ENCODE measurements around the gene FREM3.
"Not testable (repeated sequence)": the region's sequence is repeated elsewhere in the genome, so short reads cannot be mapped to it uniquely, and the experiment has no call there.

The FREM3 gene

GRCh38 chr4:143581331-143581946 is 119.0 kb downstream of the FREM3 start:
- no peak for DNase-seq (ENCODE audit: low read depth in 2 of 2)

GRCh38 chr4:143575331-143575730 is 125.1 kb downstream of the FREM3 start:
- DNase-seq (ENCODE audit: low read depth in 2 of 2): no peak

GRCh38 chr4:143564472-143564871 is 136.0 kb downstream of the FREM3 start:
- DNase-seq (ENCODE audit: low read depth in 2 of 2): no peak

GRCh38 chr4:143559757-143560147 is 140.7 kb downstream of the FREM3 start:
- DNase-seq (ENCODE audit: low read depth in 2 of 2): peak; percentile 13 to 33

- peak; percentile 56 to 64 for DNase-seq (ENCODE audit: low read depth in 2 of 2)
Measured at GRCh38 chr4:143558823-143559756, 141.4 kb downstream of the FREM3 start.

- DNase-seq (ENCODE audit: low read depth in 2 of 2): no peak
Measured at GRCh38 chr4:143558286-143558685, 142.2 kb downstream of the FREM3 start.

- no peak for DNase-seq (ENCODE audit: low read depth in 2 of 2)
Measured at GRCh38 chr4:143555676-143556075, 144.8 kb downstream of the FREM3 start.

- no peak for DNase-seq (ENCODE audit: low read depth in 2 of 2)
Measured at GRCh38 chr4:143554728-143555597, 145.5 kb downstream of the FREM3 start.

GRCh38 chr4:143549928-143550327 is 150.5 kb downstream of the FREM3 start:
- no peak for DNase-seq (ENCODE audit: low read depth in 2 of 2)

- no peak for DNase-seq (ENCODE audit: low read depth in 2 of 2)
Measured at GRCh38 chr4:143539670-143540023, 160.8 kb downstream of the FREM3 start.

- DNase-seq (ENCODE audit: low read depth in 2 of 2): no peak
Measured at GRCh38 chr4:143538979-143539669, 161.4 kb downstream of the FREM3 start.

- no peak for DNase-seq (ENCODE audit: low read depth in 2 of 2)
Measured at GRCh38 chr4:143531788-143532491, 168.5 kb downstream of the FREM3 start.

- DNase-seq (ENCODE audit: low read depth in 2 of 2): no peak
Measured at GRCh38 chr4:143531380-143531779, 169.1 kb downstream of the FREM3 start.

GRCh38 chr4:143528046-143528445 is 172.4 kb downstream of the FREM3 start:
- DNase-seq (ENCODE audit: low read depth in 2 of 2): not testable (repeated sequence)
